ENCODE results near the gene OBSL1.
A peak's percentile ranks its signal among the peaks of the same experiment; 100 is the strongest.

The OBSL1 gene

DNA sequence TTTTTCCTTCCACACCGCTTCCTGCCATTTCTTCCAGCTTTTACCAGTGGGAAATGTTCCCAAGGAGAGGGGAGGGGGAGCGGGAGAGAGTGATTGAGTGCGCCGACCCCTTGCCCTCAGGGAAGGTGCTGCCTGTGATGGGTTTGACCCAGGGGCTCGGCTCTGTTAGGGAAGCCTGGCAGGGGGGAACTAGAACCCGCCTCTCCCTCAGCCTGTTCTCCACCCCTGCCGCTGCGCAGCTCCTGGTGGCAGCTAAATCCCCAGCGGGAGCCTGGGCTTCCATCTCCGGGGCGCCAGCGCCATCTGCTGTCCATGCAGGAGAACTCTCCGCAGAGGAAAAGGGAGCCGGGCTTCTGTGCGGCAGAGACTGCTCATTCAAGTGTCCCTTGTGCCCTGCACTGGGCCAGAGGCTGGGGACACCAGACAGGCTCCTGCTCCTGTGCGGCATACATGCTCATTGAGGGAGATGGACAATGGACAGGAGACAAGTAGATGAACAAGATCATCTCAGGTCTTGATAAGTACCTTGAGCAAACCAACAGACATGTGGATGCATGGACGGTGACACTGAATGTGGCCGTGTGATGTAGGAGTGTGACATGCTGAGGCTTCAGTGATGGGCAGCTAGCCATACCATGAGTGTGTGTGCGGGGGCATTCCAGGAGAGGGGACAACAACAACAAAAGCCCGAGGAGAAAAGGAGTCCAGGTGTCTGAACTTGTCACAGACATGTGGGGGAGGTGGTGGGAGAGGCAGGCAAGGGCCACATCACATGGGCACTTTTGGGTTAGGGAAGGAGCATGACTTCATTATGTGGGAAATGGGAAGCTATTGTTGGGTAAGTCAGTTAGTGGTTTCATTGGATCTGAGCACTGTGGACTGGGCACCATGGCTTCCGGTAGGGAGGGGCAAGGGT, 41.0 kb downstream of the OBSL1 start:
- Histone ChIP-seq H3K4me1 (ENCODE audit: control insufficient read depth, low read length) (no peaks in the 10 kb centered on the region), H3K27ac (ENCODE audit: low read depth, low read length) (no peak overlapping the region), H4K20me1 (ENCODE audit: control insufficient read depth, insufficient read depth, low read depth, low read length) (0 out of 2 replicates have a peak, but pooled peaks cover 4% of the 10 kb centered on the region), H3K27me3 (ENCODE audit: control insufficient read depth, low read length) (peaks cover 64% of the 10 kb centered on the region), H3K79me2 (ENCODE audit: control insufficient read depth, low read length) (no peaks in the 10 kb centered on the region), H3K9me2 (replicated peaks; ENCODE audit: control insufficient read depth, low read length) (no peaks in the 10 kb centered on the region), H3K9me3 (ENCODE audit: control insufficient read depth, insufficient read depth, low read length) (no peaks in the 10 kb centered on the region), H3K36me3 (ENCODE audit: control insufficient read depth, low read length) (no peaks in the 10 kb centered on the region), H3F3A (ENCODE audit: control insufficient read depth, insufficient read depth) (no peaks in the 10 kb centered on the region), H3K4me3 (ENCODE audit: low read length) (no peak overlapping the region), H3K4me2 (ENCODE audit: low read length) (no peak overlapping the region)
- TF ChIP-seq EZH2phosphoT487 (IDR thresholded peaks at IDR 0.05; ENCODE audit: borderline replicate concordance, low read length): no peak
- TF ChIP-seq, protein P1, sequence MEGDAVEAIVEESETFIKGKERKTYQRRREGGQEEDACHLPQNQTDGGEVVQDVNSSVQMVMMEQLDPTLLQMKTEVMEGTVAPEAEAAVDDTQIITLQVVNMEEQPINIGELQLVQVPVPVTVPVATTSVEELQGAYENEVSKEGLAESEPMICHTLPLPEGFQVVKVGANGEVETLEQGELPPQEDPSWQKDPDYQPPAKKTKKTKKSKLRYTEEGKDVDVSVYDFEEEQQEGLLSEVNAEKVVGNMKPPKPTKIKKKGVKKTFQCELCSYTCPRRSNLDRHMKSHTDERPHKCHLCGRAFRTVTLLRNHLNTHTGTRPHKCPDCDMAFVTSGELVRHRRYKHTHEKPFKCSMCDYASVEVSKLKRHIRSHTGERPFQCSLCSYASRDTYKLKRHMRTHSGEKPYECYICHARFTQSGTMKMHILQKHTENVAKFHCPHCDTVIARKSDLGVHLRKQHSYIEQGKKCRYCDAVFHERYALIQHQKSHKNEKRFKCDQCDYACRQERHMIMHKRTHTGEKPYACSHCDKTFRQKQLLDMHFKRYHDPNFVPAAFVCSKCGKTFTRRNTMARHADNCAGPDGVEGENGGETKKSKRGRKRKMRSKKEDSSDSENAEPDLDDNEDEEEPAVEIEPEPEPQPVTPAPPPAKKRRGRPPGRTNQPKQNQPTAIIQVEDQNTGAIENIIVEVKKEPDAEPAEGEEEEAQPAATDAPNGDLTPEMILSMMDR (IDR thresholded peaks at IDR 0.05; ENCODE audit: low read depth, low read length, poor library complexity, severe bottlenecking): peak; percentile 84

DNA sequence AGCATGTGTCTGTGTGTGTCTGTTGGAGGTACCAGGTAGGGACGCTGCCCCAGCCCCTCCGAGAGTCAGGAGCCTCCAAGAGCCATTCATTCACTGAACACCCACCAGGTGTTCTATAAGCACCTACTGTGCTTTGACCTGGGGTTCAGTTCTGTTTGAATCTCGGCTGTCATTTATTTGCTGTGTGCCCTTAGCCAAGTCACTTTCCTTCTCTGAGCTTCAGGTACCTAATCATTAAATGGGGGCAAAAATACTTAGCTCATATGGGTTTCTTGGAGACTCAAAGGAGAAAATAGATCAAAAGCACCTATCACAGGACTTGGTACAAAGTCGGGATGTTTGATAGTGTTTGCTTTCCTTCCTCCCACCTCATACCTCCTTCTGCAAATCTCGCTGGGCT, 43.9 kb downstream of the OBSL1 start:
- Histone ChIP-seq H3K4me3 (ENCODE audit: low read length) (no peak overlapping the region), H3K4me1 (ENCODE audit: control insufficient read depth, low read length) (no peaks in the 10 kb centered on the region)
- TF ChIP-seq EZH2phosphoT487 (IDR thresholded peaks at IDR 0.05; ENCODE audit: borderline replicate concordance, low read length): no peak
- TF ChIP-seq, protein P1 (IDR thresholded peaks at IDR 0.05; ENCODE audit: low read depth, low read length, poor library complexity, severe bottlenecking): no peak

DNA sequence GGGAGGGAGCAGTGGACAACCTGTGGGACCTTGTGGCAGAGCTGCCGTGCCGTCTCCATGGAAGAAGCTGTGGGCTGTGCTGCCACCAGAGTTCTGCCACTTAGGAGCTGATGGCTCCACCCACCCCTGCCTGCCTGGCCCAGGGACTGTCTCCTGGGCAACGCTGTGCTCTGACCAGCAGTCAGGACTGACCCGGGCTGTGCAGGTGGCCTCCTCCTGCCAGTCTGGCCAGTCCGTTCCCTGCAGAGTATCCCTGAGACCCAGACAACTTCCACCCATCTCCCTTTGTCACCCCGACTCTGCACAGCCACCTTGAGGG, 44.3 kb downstream of the OBSL1 start:
- H3K4me1 ChIP-seq (ENCODE audit: control insufficient read depth, low read length): no peaks in the 10 kb centered on the region

More for the DNA sequence above, 43.9 kb downstream of the OBSL1 start:
- Histone ChIP-seq H3K79me2 (ENCODE audit: control insufficient read depth, low read length) (no peaks in the 10 kb centered on the region), H3K27me3 (ENCODE audit: control insufficient read depth, low read length) (peaks cover 86% of the 10 kb centered on the region), H3K36me3 (ENCODE audit: control insufficient read depth, low read length) (no peaks in the 10 kb centered on the region), H3K4me2 (ENCODE audit: low read length) (no peak overlapping the region), H3F3A (ENCODE audit: control insufficient read depth, insufficient read depth) (no peaks in the 10 kb centered on the region), H3K9me2 (replicated peaks; ENCODE audit: control insufficient read depth, low read length) (no peaks in the 10 kb centered on the region), H3K9me3 (ENCODE audit: control insufficient read depth, insufficient read depth, low read length) (no peaks in the 10 kb centered on the region), H3K27ac (ENCODE audit: low read depth, low read length) (no peak overlapping the region), H4K20me1 (ENCODE audit: control insufficient read depth, insufficient read depth, low read depth, low read length) (0 out of 2 replicates have a peak, but pooled peaks cover 4% of the 10 kb centered on the region)

More for the DNA sequence above, 44.3 kb downstream of the OBSL1 start:
- Histone ChIP-seq H3K9me3 (ENCODE audit: control insufficient read depth, insufficient read depth, low read length) (no peaks in the 10 kb centered on the region), H3K27ac (ENCODE audit: low read depth, low read length) (no peak overlapping the region), H3F3A (ENCODE audit: control insufficient read depth, insufficient read depth) (no peaks in the 10 kb centered on the region), H3K4me2 (ENCODE audit: low read length) (no peak overlapping the region), H3K27me3 (ENCODE audit: control insufficient read depth, low read length) (peaks cover 82% of the 10 kb centered on the region), H3K4me3 (ENCODE audit: low read length) (no peak overlapping the region), H4K20me1 (ENCODE audit: control insufficient read depth, insufficient read depth, low read depth, low read length) (0 out of 2 replicates have a peak, but pooled peaks cover 4% of the 10 kb centered on the region), H3K36me3 (ENCODE audit: control insufficient read depth, low read length) (no peaks in the 10 kb centered on the region), H3K9me2 (replicated peaks; ENCODE audit: control insufficient read depth, low read length) (no peaks in the 10 kb centered on the region), H3K79me2 (ENCODE audit: control insufficient read depth, low read length) (no peaks in the 10 kb centered on the region)
- TF ChIP-seq, protein P1 (IDR thresholded peaks at IDR 0.05; ENCODE audit: low read depth, low read length, poor library complexity, severe bottlenecking): no peak
- TF ChIP-seq EZH2phosphoT487 (IDR thresholded peaks at IDR 0.05; ENCODE audit: borderline replicate concordance, low read length): no peak
